SK-N-SH (cell line): Measurements from ENCODE around the gene ROR2. TPM values are rescaled to one million over a fixed set of nuclear protein-coding genes. Genes with fewer than 3 reads are reported as not detected.

Experiments used
- CTCF ChIA-PET: fragments of 300-600, 350-600 bp; formaldehyde crosslinking; extraction: SDS; loops from one replicate; lab custom pipeline; 2021; lab: Yijun Ruan, JAX
- POLR2A ChIA-PET: fragments of 350-600 bp; sonication (Branson Sonifier 250); formaldehyde crosslinking; extraction: SDS; loops from one replicate; lab custom pipeline; 2020; ENCODE audit warnings: antibody characterized with exemption, inconsistent platforms; lab: Yijun Ruan, JAX
- DNase-seq: peaks from one replicate; pipeline ENCODE4 v3.0.0; 2012
- H2AFZ ChIP-seq: fragments of 200-600 bp; sonication (generic); 2 replicates; pipeline ENCODE4 v1.8.1; 2016; ENCODE audit warnings: antibody characterized with exemption, mild to moderate bottlenecking, low read depth
- H3F3A ChIP-seq: fragments of 200-600 bp; sonication (generic); replicated peaks from 2 replicates; pipeline ENCODE3; 2016; ENCODE audit warnings: antibody characterized with exemption, mild to moderate bottlenecking; ENCODE audit not compliant: insufficient read depth
- H3K27ac ChIP-seq, 2 experiments: fragments of 200-500 bp in 1 of 2; fragments of 200-600 bp in 1 of 2; sonication (Bioruptor generic) in 1 of 2; sonication (generic), shearing (Covaris generic) in 1 of 2; 2 replicates each; pipeline versions ENCODE4 v1.5.1 to v1.6.1; 2014 to 2016; ENCODE audit warnings: low read depth in 2 of 2, inconsistent platforms in 1 of 2, low read length in 1 of 2, mild to moderate bottlenecking in 1 of 2, mixed read lengths in 1 of 2
- H3K27me3 ChIP-seq: fragments of 200-600 bp; sonication (generic), shearing (Covaris generic); 2 replicates; pipeline ENCODE4 v1.6.1; 2016; ENCODE audit warnings: mixed run types; ENCODE audit not compliant: insufficient read depth
- H3K36me3 ChIP-seq, 2 experiments: fragments of 200-500 bp in 1 of 2; fragments of 200-600 bp in 1 of 2; sonication (Bioruptor generic) in 1 of 2; sonication (generic) in 1 of 2; replicated peaks in 1 of 2; 2 replicates each; pipeline versions ENCODE3 to v1.5.1; 2014 to 2016; ENCODE audit warnings: low read length in 1 of 2, mild to moderate bottlenecking in 1 of 2; ENCODE audit not compliant: insufficient read depth in 2 of 2, control insufficient read depth in 1 of 2
- H3K4me1 ChIP-seq, 2 experiments: fragments of 200-500 bp in 1 of 2; fragments of 200-600 bp in 1 of 2; sonication (Bioruptor generic) in 1 of 2; sonication (generic), shearing (Covaris generic) in 1 of 2; 2 replicates each; pipeline versions ENCODE4 v1.5.1 to v1.6.1; 2014 to 2016; ENCODE audit warnings: low read depth in 1 of 2, low read length in 1 of 2, mixed run types in 1 of 2; ENCODE audit not compliant: insufficient read depth in 2 of 2, control insufficient read depth in 1 of 2
- H3K4me2 ChIP-seq: fragments of 200-600 bp; sonication (generic), shearing (Covaris generic); 2 replicates; pipeline ENCODE4 v1.6.1; 2017; ENCODE audit warnings: mixed run types
- H3K4me3 ChIP-seq, 2 experiments: fragments of 200-500 bp in 1 of 2; fragments of 200-600 bp in 1 of 2; sonication (Bioruptor generic) in 1 of 2; sonication (generic), shearing (Covaris generic) in 1 of 2; 2 replicates each; pipeline versions ENCODE4 v1.5.1 to v1.8.1; 2014 to 2016; ENCODE audit warnings: low read depth in 2 of 2, inconsistent platforms in 1 of 2, low read length in 1 of 2, mild to moderate bottlenecking in 1 of 2, mixed read lengths in 1 of 2, moderate library complexity in 1 of 2
- H3K79me2 ChIP-seq: fragments of 200-600 bp; sonication (generic); 2 replicates; pipeline ENCODE4 v1.8.1; 2017; ENCODE audit warnings: mild to moderate bottlenecking; ENCODE audit not compliant: insufficient read depth
- H3K9ac ChIP-seq: fragments of 200-600 bp; sonication (generic); 2 replicates; pipeline ENCODE4 v1.6.1; 2017; ENCODE audit warnings: mixed run types
- H3K9me2 ChIP-seq: fragments of 200-600 bp; sonication (generic); 2 replicates; pipeline ENCODE4 v1.6.1; 2017; ENCODE audit warnings: mixed run types
- H3K9me3 ChIP-seq: fragments of 200-600 bp; sonication (generic); 2 replicates; pipeline ENCODE4 v1.6.1; 2017; ENCODE audit warnings: mixed run types, mild to moderate bottlenecking, moderate library complexity
- H4K20me1 ChIP-seq: fragments of 200-600 bp; sonication (generic); 2 replicates; pipeline ENCODE4 v1.6.1; 2017; ENCODE audit warnings: mild to moderate bottlenecking, mixed run types; ENCODE audit not compliant: insufficient read depth
- CHD2 ChIP-seq: fragments of 150-350 bp; IDR thresholded peaks from 2 replicates; pipeline ENCODE4 v1.6.1; 2018; ENCODE audit warnings: low read length; ENCODE audit not compliant: partially characterized antibody
- ELF1 ChIP-seq: IDR thresholded peaks from 2 replicates; pipeline ENCODE4 v1.4.0; 2012
- EP300 ChIP-seq, 2 experiments: IDR thresholded peaks; 2 replicates each; pipeline versions ENCODE4 v1.4.0 to v1.6.1; 2012; ENCODE audit warnings: borderline replicate concordance in 1 of 2, low read depth in 1 of 2, low read length in 1 of 2
- EZH2phosphoT487 ChIP-seq: fragments of 200-600 bp; sonication (generic); IDR thresholded peaks from 2 replicates; pipeline ENCODE4 v1.6.1; 2017; ENCODE audit warnings: low read depth, mixed run types, mild to moderate bottlenecking, antibody characterized with exemption, moderate library complexity, borderline replicate concordance
- FOXJ3 ChIP-seq: sonication (generic); formaldehyde crosslinking; IDR thresholded peaks from 2 replicates; pipeline ENCODE4 v1.5.1; 2020; ENCODE audit warnings: mild to moderate bottlenecking, missing genetic modification reagents
- FOXM1 ChIP-seq: IDR thresholded peaks from 2 replicates; pipeline ENCODE4 v1.4.0; 2012; ENCODE audit warnings: low read depth, mild to moderate bottlenecking
- GABPA ChIP-seq: IDR thresholded peaks from 2 replicates; pipeline ENCODE4 v1.4.0; 2012; ENCODE audit warnings: low read depth, mild to moderate bottlenecking
- JUND ChIP-seq: IDR thresholded peaks from 2 replicates; pipeline ENCODE4 v1.4.0; 2012
- MAX ChIP-seq: IDR thresholded peaks from 2 replicates; pipeline ENCODE4 v1.4.0; 2012; ENCODE audit warnings: low read depth
- MEF2A ChIP-seq: IDR thresholded peaks from 2 replicates; pipeline ENCODE4 v1.4.0; 2012; ENCODE audit warnings: low read depth, borderline replicate concordance
- MXI1 ChIP-seq: IDR thresholded peaks from 2 replicates; pipeline ENCODE4 v1.6.1; 2012; ENCODE audit warnings: mild to moderate bottlenecking, low read depth, low read length, improper control_type of control experiment
- NFIC ChIP-seq: IDR thresholded peaks from 2 replicates; pipeline ENCODE4 v1.4.0; 2012; ENCODE audit warnings: borderline replicate concordance
- NRF1 ChIP-seq: IDR thresholded peaks from 2 replicates; pipeline ENCODE4 v1.6.1; 2012; ENCODE audit warnings: low read depth, mild to moderate bottlenecking, low read length
- POLR2AphosphoS5 ChIP-seq: IDR thresholded peaks from 2 replicates; pipeline ENCODE4 v1.6.1; 2012; ENCODE audit warnings: low read depth, low read length
- RAD21 ChIP-seq: IDR thresholded peaks from 2 replicates; pipeline ENCODE4 v1.6.1; 2012; ENCODE audit warnings: mild to moderate bottlenecking, low read length
- RCOR1 ChIP-seq: fragments of 150-350 bp; IDR thresholded peaks from 2 replicates; pipeline ENCODE4 v1.6.1; 2017; ENCODE audit warnings: antibody characterized with exemption, low read length
- TAF1 ChIP-seq: IDR thresholded peaks from 2 replicates; pipeline ENCODE4 v1.6.1; 2012; ENCODE audit warnings: low read depth, mild to moderate bottlenecking, low read length, moderate library complexity, borderline replicate concordance
- TCF12 ChIP-seq: IDR thresholded peaks from 2 replicates; pipeline ENCODE4 v1.4.0; 2012
- TEAD4 ChIP-seq: IDR thresholded peaks from 2 replicates; pipeline ENCODE4 v1.4.0; 2012; ENCODE audit warnings: mild to moderate bottlenecking, borderline replicate concordance; ENCODE audit not compliant: insufficient read depth
- USF1 ChIP-seq: IDR thresholded peaks from 2 replicates; pipeline ENCODE4 v1.4.0; 2012; ENCODE audit warnings: low read depth, borderline replicate concordance
- USF2 ChIP-seq: fragments of 150-350 bp; IDR thresholded peaks from 2 replicates; pipeline ENCODE4 v1.6.1; 2017; ENCODE audit warnings: antibody characterized with exemption, low read length, low read depth, borderline replicate concordance
- YY1 ChIP-seq: IDR thresholded peaks from 2 replicates; pipeline ENCODE4 v1.4.0; 2012; ENCODE audit warnings: low read depth, mild to moderate bottlenecking
- WGBS: methylation state at CpG from one replicate; pipeline ENCODE4 v1.1.6; 2017; ENCODE audit warnings: low lambda C conversion rate; 5-methylcytosine and 5-hydroxymethylcytosine counted together
- polyA plus RNA-seq, 3 experiments: library from polyadenylated mRNA; depleted of rRNA; stranded (reverse); fragments of >200 nt; gene quantifications; 2 replicates each; pipeline ENCODE4 v1.2.3, GENCODE V29; 2012
- TF ChIP-seq, protein P1 (sequence below): IDR thresholded peaks from 2 replicates; pipeline ENCODE4 v1.6.1; 2012; ENCODE audit warnings: mild to moderate bottlenecking, low read depth, low read length, moderate library complexity

ROR2 gene
- polyA plus RNA-seq, 1 of the 3 experiments (the other 2 are of a cell fraction): 0.43 TPM

GRCh38 chr9:91646702-91647101, 303.3 kb downstream of the ROR2 start:
- Histone ChIP-seq H3K4me1 (no peaks in the 10 kb centered on the region), H3F3A (no peaks in the 10 kb centered on the region), H4K20me1 (no peaks in the 10 kb centered on the region), H3K27ac (no peak overlapping the region), H3K27me3 (no peaks in the 10 kb centered on the region), H3K9me3 (no peaks in the 10 kb centered on the region), H3K9me2 (no peaks in the 10 kb centered on the region), H3K79me2 (no peaks in the 10 kb centered on the region), H3K36me3 (no peaks in the 10 kb centered on the region), H3K9ac (no peak overlapping the region), H2AFZ (no peak overlapping the region), H3K4me2 (no peak overlapping the region), H3K4me3 (no peak overlapping the region)
- no peak for DNase-seq
- TF ChIP-seq GABPA (no peak), MAX (no peak), RAD21 (no peak), ELF1 (no peak), RCOR1 (no peak), MXI1 (no peak), JUND (no peak), USF2 (no peak), POLR2AphosphoS5 (no peak), MEF2A (no peak), EZH2phosphoT487 (no peak), FOXJ3 (CRISPR knock-in tag) (no peak), YY1 (no peak), USF1 (no peak), TAF1 (no peak)
- CTCF ChIA-PET: interaction anchor here (1.3 kb wide), 1 partner anchor 67 kb away, joined by 3 read pairs; no protein-coding TSS in a partner anchor
- WGBS: 35% methylated on average over 1 of the region's 1 CpG
- POLR2A ChIA-PET: no interaction called here

DNA sequence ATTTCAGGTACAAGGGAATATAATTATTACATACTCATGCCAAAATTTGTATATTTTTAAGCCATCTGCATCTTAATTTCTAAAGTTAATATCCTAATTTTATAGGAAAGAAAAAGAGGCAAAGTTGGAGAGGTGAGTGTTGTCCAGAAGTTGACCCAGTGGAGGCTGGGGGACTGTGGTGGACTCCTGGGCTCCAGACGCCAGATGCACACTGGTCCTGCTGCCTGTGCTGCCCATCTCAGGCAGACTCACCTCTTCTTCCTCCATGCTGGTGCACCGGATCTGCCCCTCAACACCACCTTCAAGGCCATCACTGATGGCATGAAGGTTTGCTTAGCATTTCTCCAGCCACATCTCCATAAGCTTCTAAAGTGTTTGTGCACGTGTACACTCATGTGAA, 305.6 kb downstream of the ROR2 start:
- no peaks in the 10 kb centered on the region for H3F3A ChIP-seq
- POLR2A ChIA-PET: no interaction called here
- H3K4me2 ChIP-seq: no peak overlapping the region
- no peak for DNase-seq
- H2AFZ ChIP-seq: no peak overlapping the region
- CTCF ChIA-PET: no interaction called here
- no peak overlapping the region for H3K4me3 ChIP-seq
- no peaks in the 10 kb centered on the region for H4K20me1 ChIP-seq
- H3K27ac ChIP-seq: no peak overlapping the region
- no peaks in the 10 kb centered on the region for H3K9me2 ChIP-seq
- no peaks in the 10 kb centered on the region for H3K79me2 ChIP-seq
- no peaks in the 10 kb centered on the region for H3K36me3 ChIP-seq
- no peaks in the 10 kb centered on the region for H3K27me3 ChIP-seq
- H3K9ac ChIP-seq: no peak overlapping the region
- H3K4me1 ChIP-seq: no peaks in the 10 kb centered on the region
- H3K9me3 ChIP-seq: no peaks in the 10 kb centered on the region
- whole genome bisulfite sequencing: 47% methylated on average over 2 of the region's 3 CpGs
- no peak for TF ChIP-seq EZH2phosphoT487
- no peak for TF ChIP-seq FOXM1
- no peak for TF ChIP-seq NFIC
- no peak for TF ChIP-seq TEAD4
- no peak for TF ChIP-seq NRF1
- no peak for TF ChIP-seq CHD2
- TF ChIP-seq EP300 (IDR thresholded peaks at IDR 0.05; ENCODE audit: borderline replicate concordance in 1 of 2, low read depth in 1 of 2, low read length in 1 of 2): no peak
- no peak for TF ChIP-seq TCF12
- TF ChIP-seq MEF2A: no peak
- TF ChIP-seq, protein P1, sequence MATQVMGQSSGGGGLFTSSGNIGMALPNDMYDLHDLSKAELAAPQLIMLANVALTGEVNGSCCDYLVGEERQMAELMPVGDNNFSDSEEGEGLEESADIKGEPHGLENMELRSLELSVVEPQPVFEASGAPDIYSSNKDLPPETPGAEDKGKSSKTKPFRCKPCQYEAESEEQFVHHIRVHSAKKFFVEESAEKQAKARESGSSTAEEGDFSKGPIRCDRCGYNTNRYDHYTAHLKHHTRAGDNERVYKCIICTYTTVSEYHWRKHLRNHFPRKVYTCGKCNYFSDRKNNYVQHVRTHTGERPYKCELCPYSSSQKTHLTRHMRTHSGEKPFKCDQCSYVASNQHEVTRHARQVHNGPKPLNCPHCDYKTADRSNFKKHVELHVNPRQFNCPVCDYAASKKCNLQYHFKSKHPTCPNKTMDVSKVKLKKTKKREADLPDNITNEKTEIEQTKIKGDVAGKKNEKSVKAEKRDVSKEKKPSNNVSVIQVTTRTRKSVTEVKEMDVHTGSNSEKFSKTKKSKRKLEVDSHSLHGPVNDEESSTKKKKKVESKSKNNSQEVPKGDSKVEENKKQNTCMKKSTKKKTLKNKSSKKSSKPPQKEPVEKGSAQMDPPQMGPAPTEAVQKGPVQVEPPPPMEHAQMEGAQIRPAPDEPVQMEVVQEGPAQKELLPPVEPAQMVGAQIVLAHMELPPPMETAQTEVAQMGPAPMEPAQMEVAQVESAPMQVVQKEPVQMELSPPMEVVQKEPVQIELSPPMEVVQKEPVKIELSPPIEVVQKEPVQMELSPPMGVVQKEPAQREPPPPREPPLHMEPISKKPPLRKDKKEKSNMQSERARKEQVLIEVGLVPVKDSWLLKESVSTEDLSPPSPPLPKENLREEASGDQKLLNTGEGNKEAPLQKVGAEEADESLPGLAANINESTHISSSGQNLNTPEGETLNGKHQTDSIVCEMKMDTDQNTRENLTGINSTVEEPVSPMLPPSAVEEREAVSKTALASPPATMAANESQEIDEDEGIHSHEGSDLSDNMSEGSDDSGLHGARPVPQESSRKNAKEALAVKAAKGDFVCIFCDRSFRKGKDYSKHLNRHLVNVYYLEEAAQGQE: no peak
- no peak for TF ChIP-seq YY1
- no peak for TF ChIP-seq MAX
- TF ChIP-seq ELF1: no peak
